Measurements from ENCODE around the gene PARD3.

DNA sequence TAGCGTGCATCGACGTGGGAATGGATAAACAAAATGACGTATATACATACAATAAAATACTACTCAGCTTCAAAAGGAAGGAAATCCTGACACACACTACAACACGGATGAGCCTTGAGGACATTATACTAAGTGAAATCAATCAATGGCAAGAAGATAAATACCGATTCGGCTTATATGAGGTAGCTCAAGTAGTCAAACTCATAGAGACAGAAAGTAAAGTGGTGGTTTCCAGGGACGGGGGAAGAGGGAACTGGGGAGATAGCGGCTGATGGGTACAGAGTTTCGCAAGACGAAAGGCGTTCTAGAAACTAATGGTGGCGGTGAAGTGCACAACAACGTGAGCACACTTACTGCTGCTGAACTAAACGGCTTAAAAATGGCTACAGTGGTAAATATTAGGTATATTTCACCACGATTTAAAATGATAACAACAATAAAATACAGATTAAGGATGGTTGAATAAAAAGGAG is 516.7 kb downstream of the PARD3 start:
- no peak for TF ChIP-seq EZH2 (IDR thresholded peaks at IDR 0.05; ENCODE audit: insufficient read depth, poor library complexity, severe bottlenecking)
- TF ChIP-seq EZH2phosphoT487 (IDR thresholded peaks at IDR 0.05; ENCODE audit: insufficient read depth, low read depth) = no peak
